Measurements from ENCODE around the gene ST6GAL1.

- TF ChIP-seq, protein P1, sequence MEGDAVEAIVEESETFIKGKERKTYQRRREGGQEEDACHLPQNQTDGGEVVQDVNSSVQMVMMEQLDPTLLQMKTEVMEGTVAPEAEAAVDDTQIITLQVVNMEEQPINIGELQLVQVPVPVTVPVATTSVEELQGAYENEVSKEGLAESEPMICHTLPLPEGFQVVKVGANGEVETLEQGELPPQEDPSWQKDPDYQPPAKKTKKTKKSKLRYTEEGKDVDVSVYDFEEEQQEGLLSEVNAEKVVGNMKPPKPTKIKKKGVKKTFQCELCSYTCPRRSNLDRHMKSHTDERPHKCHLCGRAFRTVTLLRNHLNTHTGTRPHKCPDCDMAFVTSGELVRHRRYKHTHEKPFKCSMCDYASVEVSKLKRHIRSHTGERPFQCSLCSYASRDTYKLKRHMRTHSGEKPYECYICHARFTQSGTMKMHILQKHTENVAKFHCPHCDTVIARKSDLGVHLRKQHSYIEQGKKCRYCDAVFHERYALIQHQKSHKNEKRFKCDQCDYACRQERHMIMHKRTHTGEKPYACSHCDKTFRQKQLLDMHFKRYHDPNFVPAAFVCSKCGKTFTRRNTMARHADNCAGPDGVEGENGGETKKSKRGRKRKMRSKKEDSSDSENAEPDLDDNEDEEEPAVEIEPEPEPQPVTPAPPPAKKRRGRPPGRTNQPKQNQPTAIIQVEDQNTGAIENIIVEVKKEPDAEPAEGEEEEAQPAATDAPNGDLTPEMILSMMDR (conservative IDR thresholded peaks at IDR 0.05; ENCODE audit: low read depth, low read length), result no peak
- TF ChIP-seq FOS (IDR thresholded peaks at IDR 0.05; ENCODE audit: low read depth, low read length) (no peak), CEBPB (IDR thresholded peaks at IDR 0.05; ENCODE audit: low read depth, low read length) (no peak), MAFK (IDR thresholded peaks at IDR 0.05; ENCODE audit: low read depth, low read length) (no peak), POLR2A (IDR thresholded peaks at IDR 0.05; ENCODE audit: low read depth, low read length) (no peak), SMC3 (IDR thresholded peaks at IDR 0.05; ENCODE audit: low read depth, low read length) (no peak), MAZ (IDR thresholded peaks at IDR 0.05; ENCODE audit: borderline replicate concordance, low read depth, low read length) (no peak)
Measured at GRCh38 chr3:186932281-186933181, 2.2 kb downstream of the ST6GAL1 start.
